K562 (cell line): ENCODE results near the gene SLC23A2. TPM values are rescaled to one million over a fixed set of nuclear protein-coding genes. Genes with fewer than 3 reads are reported as not detected.

Experiments
- ATAC-seq: fragments of 200-7000 bp; cut with Tn5 transposase; 3 replicates; pipeline ENCODE4 v1.9.1; 2020; ENCODE audit warnings: moderate library complexity
- BruUV-seq: library from RNA; stranded (reverse); fragments of 400-500 nt; replicated peaks from 2 replicates; lab custom pipeline; 2021; lab: Mats Ljungman, UMichigan
- CTCF ChIA-PET: fragments of 300-600 bp; formaldehyde crosslinking; extraction: SDS; loops from one replicate; lab custom pipeline; 2021; ENCODE audit warnings: low intra/inter-chr PET ratio; lab: Yijun Ruan, JAX
- POLR2A ChIA-PET: fragments of 300-600, 350-650 bp; sonication (Branson Sonifier 250); formaldehyde crosslinking; extraction: SDS; loops from one replicate; lab custom pipeline; 2021; ENCODE audit warnings: antibody characterized with exemption, inconsistent platforms; lab: Yijun Ruan, JAX
- DNase-seq, 4 experiments: peaks; one replicate each; pipeline versions ENCODE4 v3.0.0 to v3.0.0-alpha.2; 2011 to 2018; ENCODE audit warnings: low spot score in 3 of 4, mixed read lengths in 3 of 4; ENCODE audit errors: extremely low read depth in 1 of 4
- FAIRE-seq: peaks from 2 replicates; lab custom pipeline; 2011; peaks lifted over from hg19 to GRCh38; lab: Jason Lieb, UNC
- H2AFZ ChIP-seq: 2 replicates; pipeline ENCODE4 v1.6.0; 2011; ENCODE audit warnings: low read depth, low read length, control low read depth, inconsistent platforms
- H3K27ac ChIP-seq: fragments of 200-600 bp; 3 replicates; pipeline ENCODE4 v1.8.0; 2011; ENCODE audit warnings: low read depth, mild to moderate bottlenecking, control low read depth, inconsistent platforms, low read length, moderate library complexity, mixed read lengths; ENCODE audit errors: extremely low read depth
- H3K27me3 ChIP-seq, 2 experiments: fragments of 300-600 bp in 1 of 2; 2 replicates in 1 of 2; 3 replicates in 1 of 2; pipeline versions ENCODE4 v1.6.0 to v1.8.0; 2011; ENCODE audit warnings: inconsistent platforms in 2 of 2, low read length in 2 of 2, mild to moderate bottlenecking in 1 of 2, mixed read lengths in 1 of 2, moderate library complexity in 1 of 2; ENCODE audit not compliant: control insufficient read depth in 2 of 2, insufficient read depth in 2 of 2
- H3K36me3 ChIP-seq: fragments of 300-600 bp; 3 replicates; pipeline ENCODE4 v1.8.0; 2011; ENCODE audit warnings: mild to moderate bottlenecking, low read length, inconsistent platforms; ENCODE audit not compliant: control insufficient read depth, insufficient read depth
- H3K4me1 ChIP-seq, 2 experiments: fragments of 200-600 bp in 1 of 2; replicated peaks in 1 of 2; 2 replicates in 1 of 2; 3 replicates in 1 of 2; pipeline versions ENCODE4 v1.5.1 to v1.8.0; 2011; ENCODE audit warnings: inconsistent platforms in 2 of 2, low read length in 2 of 2, mild to moderate bottlenecking in 1 of 2, mixed read lengths in 1 of 2, moderate library complexity in 1 of 2; ENCODE audit not compliant: control insufficient read depth in 2 of 2, insufficient read depth in 2 of 2
- H3K4me2 ChIP-seq: 2 replicates; pipeline ENCODE4 v1.6.1; 2011; ENCODE audit warnings: low read length, control low read depth, inconsistent platforms, mixed read lengths; ENCODE audit not compliant: insufficient read depth
- H3K4me3 ChIP-seq: fragments of 200-600 bp; sonication (generic), shearing (Covaris generic); 2 replicates; pipeline ENCODE4 v1.5.1; 2016; ENCODE audit warnings: control low read depth, inconsistent platforms
- H3K79me2 ChIP-seq: fragments of 200-600 bp; 3 replicates; pipeline ENCODE4 v1.8.0; 2011; ENCODE audit warnings: low read length, inconsistent platforms; ENCODE audit not compliant: control insufficient read depth, insufficient read depth
- H3K9ac ChIP-seq, 2 experiments: 2 replicates each; pipeline versions ENCODE4 v1.6.0 to v1.6.1; 2011; ENCODE audit warnings: low read depth in 2 of 2, low read length in 2 of 2, control low read depth in 1 of 2, inconsistent platforms in 1 of 2, mild to moderate bottlenecking in 1 of 2, mixed read lengths in 1 of 2; ENCODE audit not compliant: insufficient read depth in 1 of 2
- H3K9me1 ChIP-seq: one replicate; pipeline ENCODE4 v1.6.0; 2011; ENCODE audit warnings: inconsistent platforms, mild to moderate bottlenecking, low read length, moderate library complexity; ENCODE audit not compliant: control insufficient read depth, insufficient read depth
- H3K9me3 ChIP-seq: replicated peaks from 2 replicates; pipeline ENCODE4 v1.5.1; 2011; ENCODE audit warnings: low read depth, low read length, inconsistent platforms; ENCODE audit not compliant: control insufficient read depth, insufficient read depth
- H4K20me1 ChIP-seq: replicated peaks from 2 replicates; pipeline ENCODE4 v1.6.1; 2011; ENCODE audit warnings: low read length, inconsistent platforms, mixed read lengths; ENCODE audit not compliant: control insufficient read depth, insufficient read depth
- CAMTA2 ChIP-seq: fragments of 250-450 bp; sonication (Bioruptor Pico); conservative IDR thresholded peaks from 2 replicates; pipeline ENCODE4 v1.5.1; 2022
- CEBPB ChIP-seq: fragments of 450-650 bp; IDR thresholded peaks from 2 replicates; pipeline ENCODE4 v1.6.1; 2016; ENCODE audit warnings: missing genetic modification characterization, missing compliant biosample characterization
- EZH2 ChIP-seq: IDR thresholded peaks from 2 replicates; pipeline ENCODE4 v1.6.1; 2012; ENCODE audit warnings: low read depth, mild to moderate bottlenecking, inconsistent platforms, low read length, borderline replicate concordance
- HDAC2 ChIP-seq: fragments of 450-650 bp; IDR thresholded peaks from 2 replicates; pipeline ENCODE4 v1.6.1; 2016; ENCODE audit warnings: mild to moderate bottlenecking
- RFX1 ChIP-seq: fragments of 450-650 bp; IDR thresholded peaks from 2 replicates; pipeline ENCODE4 v1.6.1; 2016; ENCODE audit warnings: mild to moderate bottlenecking, moderate library complexity
- RFX5 ChIP-seq: IDR thresholded peaks from 2 replicates; pipeline ENCODE4 v1.6.1; 2011; ENCODE audit warnings: low read depth, mild to moderate bottlenecking, improper control_type of control experiment, low read length
- ZNF57 ChIP-seq: fragments of 450-650 bp; formaldehyde crosslinking; IDR thresholded peaks from 2 replicates; pipeline ENCODE4 v1.4.0; 2020; ENCODE audit warnings: mild to moderate bottlenecking, moderate library complexity
- WGBS: fragments of 100-300 bp; shearing (Covaris generic); methylation state at CpG from one replicate; pipeline ENCODE4 v1.1.6; 2016; ENCODE audit warnings: low coverage, mixed read lengths; ENCODE audit not compliant: insufficient coverage; ENCODE audit errors: missing lambda C conversion rate; 5-methylcytosine and 5-hydroxymethylcytosine counted together
- in situ Hi-C: fragments of 300-500 bp; cut with MboI; formaldehyde crosslinking; loops from 4 replicates; pipeline ENCODE4 v1.15.0; 2018; ENCODE audit warnings: inconsistent platforms, mixed read lengths
- intact Hi-C: fragments of 100-400 bp; cut with micrococcal nuclease; formaldehyde crosslinking; loops from 2 replicates; pipeline ENCODE4 v1.14.2; 2022
- polyA plus RNA-seq, 8 experiments: library from polyadenylated mRNA; depleted of rRNA in 4 of 8; stranded (reverse) in 5 of 8; unstranded in 3 of 8; fragments of >200 nt; fragmentation: Nextera tagmentation in 2 of 8; fragmentation: Illumina TruSeq in 1 of 8; extraction: Ambion mirVana in 2 of 8; extraction: Trizol in 1 of 8; gene quantifications; 2 replicates each; pipeline versions ENCODE4 v1.2.1 to v1.2.3, GENCODE V29; 2011 to 2014; ENCODE audit warnings: inconsistent platforms in 1 of 8, missing spikeins in 1 of 8
- total RNA-seq, 7 experiments: library from RNA; depleted of rRNA in 6 of 7; stranded (reverse); fragments of >200 nt in 6 of 7; fragmentation: Illumina TruSeq in 2 of 7; extraction: Trizol in 2 of 7; gene quantifications; 2 replicates each; pipeline versions ENCODE4 v1.2.1 to v1.2.3, GENCODE V29; 2011 to 2021; ENCODE audit warnings: low replicate concordance in 1 of 7
- TF ChIP-seq, protein P1 (sequence below): fragments of 250-450 bp; sonication (Bioruptor Pico); IDR thresholded peaks from 2 replicates; pipeline ENCODE4 v1.8.0; 2021; ENCODE audit warnings: borderline replicate concordance, mild to moderate bottlenecking, moderate library complexity; ENCODE audit not compliant: poor library complexity, severe bottlenecking
- TF ChIP-seq, protein P2 (sequence below): fragments of 450-650 bp; IDR thresholded peaks from 2 replicates; pipeline ENCODE4 v1.6.1; 2016; ENCODE audit warnings: low read depth
- TF ChIP-seq, protein P3 (sequence below): fragments of 450-650 bp; formaldehyde crosslinking; IDR thresholded peaks from 2 replicates; pipeline ENCODE4 v1.4.0; 2020; ENCODE audit warnings: mild to moderate bottlenecking

Gene SLC23A2
- total and polyA plus RNA-seq, 9 of the 15 experiments (the other 6 are each of a cell fraction or from before 2014, with no cell fraction given) = 0.39 to 6.7 (median 3.2) TPM

DNA sequence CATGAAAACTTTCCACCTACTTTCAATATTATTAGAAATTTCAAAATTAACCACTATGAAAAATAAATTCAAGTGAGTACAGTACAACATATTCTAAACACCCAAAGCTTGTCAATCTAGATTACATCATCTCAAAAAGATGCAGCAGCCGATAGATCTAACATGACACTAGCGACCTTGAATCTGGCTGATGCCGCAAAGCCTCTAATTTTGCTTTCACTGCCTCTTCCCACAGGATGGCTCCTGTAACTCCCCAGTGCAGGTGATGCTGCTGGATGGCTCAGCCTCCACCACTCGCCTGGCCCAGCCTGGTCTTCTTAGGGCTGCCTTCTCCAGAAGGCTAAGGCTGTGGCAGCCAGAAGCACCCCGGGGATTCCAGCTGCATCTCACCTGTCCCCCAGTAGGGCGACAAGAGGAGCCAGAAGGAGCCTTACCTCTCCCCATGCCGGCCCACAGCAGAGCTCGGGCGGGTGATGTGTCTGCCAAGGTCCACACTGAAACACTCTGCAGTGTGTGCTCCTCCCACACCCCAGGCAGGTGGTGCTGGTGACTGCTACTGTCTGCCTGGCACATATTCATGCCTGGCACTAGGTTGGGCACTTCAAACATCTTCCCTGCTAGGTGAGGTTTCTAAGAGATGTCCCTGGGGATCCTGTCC lies 82.1 kb downstream of the SLC23A2 start:
- Histone ChIP-seq H4K20me1 (0 out of 2 replicates have a peak, but pooled peaks cover 2% of the 10 kb centered on the region), H2AFZ (no peak overlapping the region), H3K79me2 (no peaks in the 10 kb centered on the region), H3K4me2 (no peak overlapping the region), H3K27ac (no peak overlapping the region), H3K9me1 (no peaks in the 10 kb centered on the region), H3K4me1 (no peaks in the 10 kb centered on the region), H3K27me3 (no peaks in the 10 kb centered on the region), H3K4me3 (no peak overlapping the region), H3K9ac (no peak overlapping the region), H3K36me3 (no peaks in the 10 kb centered on the region), H3K9me3 (no peaks in the 10 kb centered on the region)
- intact Hi-C loops = no loop called here
- DNase-seq = no peak
- in situ Hi-C loops = no loop called here
- FAIRE-seq = no peak
- BruUV-seq = no TSS peak
- TF ChIP-seq HDAC2 (no peak), RFX1 (no peak), EZH2 (no peak), ZNF57 (no peak), CAMTA2 (no peak), CEBPB (no peak), RFX5 (no peak)
- TF ChIP-seq, protein P1, sequence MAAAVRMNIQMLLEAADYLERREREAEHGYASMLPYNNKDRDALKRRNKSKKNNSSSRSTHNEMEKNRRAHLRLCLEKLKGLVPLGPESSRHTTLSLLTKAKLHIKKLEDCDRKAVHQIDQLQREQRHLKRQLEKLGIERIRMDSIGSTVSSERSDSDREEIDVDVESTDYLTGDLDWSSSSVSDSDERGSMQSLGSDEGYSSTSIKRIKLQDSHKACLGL (CRISPR knock-in tag) = no peak
- TF ChIP-seq, protein P2, sequence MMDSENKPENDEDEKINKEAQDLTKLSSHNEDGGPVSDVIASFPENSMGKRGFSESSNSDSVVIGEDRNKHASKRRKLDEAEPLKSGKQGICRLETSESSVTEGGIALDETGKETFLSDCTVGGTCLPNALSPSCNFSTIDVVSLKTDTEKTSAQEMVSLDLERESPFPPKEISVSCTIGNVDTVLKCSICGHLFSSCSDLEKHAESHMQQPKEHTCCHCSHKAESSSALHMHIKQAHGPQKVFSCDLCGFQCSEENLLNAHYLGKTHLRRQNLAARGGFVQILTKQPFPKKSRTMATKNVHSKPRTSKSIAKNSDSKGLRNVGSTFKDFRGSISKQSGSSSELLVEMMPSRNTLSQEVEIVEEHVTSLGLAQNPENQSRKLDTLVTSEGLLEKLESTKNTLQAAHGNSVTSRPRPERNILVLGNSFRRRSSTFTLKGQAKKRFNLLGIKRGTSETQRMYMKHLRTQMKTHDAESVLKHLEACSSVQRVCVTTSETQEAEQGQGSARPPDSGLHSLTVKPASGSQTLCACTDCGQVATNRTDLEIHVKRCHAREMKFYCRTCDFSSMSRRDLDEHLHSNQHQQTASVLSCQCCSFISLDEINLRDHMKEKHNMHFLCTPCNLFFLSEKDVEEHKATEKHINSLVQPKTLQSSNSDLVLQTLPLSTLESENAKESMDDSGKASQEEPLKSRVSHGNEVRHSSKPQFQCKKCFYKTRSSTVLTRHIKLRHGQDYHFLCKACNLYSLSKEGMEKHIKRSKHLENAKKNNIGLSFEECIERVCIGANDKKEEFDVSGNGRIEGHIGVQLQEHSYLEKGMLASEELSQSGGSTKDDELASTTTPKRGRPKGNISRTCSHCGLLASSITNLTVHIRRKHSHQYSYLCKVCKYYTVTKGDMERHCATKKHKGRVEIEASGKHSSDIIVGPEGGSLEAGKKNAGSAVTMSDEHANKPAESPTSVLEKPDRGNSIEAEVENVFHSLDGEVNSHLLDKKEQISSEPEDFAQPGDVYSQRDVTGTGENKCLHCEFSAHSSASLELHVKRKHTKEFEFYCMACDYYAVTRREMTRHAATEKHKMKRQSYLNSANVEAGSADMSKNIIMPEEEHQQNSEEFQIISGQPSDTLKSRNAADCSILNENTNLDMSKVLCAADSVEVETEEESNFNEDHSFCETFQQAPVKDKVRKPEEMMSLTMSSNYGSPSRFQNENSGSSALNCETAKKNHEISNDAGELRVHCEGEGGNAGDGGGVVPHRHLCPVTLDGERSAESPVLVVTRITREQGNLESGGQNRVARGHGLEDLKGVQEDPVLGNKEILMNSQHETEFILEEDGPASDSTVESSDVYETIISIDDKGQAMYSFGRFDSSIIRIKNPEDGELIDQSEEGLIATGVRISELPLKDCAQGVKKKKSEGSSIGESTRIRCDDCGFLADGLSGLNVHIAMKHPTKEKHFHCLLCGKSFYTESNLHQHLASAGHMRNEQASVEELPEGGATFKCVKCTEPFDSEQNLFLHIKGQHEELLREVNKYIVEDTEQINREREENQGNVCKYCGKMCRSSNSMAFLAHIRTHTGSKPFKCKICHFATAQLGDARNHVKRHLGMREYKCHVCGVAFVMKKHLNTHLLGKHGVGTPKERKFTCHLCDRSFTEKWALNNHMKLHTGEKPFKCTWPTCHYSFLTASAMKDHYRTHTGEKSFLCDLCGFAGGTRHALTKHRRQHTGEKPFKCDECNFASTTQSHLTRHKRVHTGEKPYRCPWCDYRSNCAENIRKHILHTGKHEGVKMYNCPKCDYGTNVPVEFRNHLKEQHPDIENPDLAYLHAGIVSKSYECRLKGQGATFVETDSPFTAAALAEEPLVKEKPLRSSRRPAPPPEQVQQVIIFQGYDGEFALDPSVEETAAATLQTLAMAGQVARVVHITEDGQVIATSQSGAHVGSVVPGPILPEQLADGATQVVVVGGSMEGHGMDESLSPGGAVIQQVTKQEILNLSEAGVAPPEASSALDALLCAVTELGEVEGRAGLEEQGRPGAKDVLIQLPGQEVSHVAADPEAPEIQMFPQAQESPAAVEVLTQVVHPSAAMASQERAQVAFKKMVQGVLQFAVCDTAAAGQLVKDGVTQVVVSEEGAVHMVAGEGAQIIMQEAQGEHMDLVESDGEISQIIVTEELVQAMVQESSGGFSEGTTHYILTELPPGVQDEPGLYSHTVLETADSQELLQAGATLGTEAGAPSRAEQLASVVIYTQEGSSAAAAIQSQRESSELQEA = no peak
- TF ChIP-seq, protein P3, sequence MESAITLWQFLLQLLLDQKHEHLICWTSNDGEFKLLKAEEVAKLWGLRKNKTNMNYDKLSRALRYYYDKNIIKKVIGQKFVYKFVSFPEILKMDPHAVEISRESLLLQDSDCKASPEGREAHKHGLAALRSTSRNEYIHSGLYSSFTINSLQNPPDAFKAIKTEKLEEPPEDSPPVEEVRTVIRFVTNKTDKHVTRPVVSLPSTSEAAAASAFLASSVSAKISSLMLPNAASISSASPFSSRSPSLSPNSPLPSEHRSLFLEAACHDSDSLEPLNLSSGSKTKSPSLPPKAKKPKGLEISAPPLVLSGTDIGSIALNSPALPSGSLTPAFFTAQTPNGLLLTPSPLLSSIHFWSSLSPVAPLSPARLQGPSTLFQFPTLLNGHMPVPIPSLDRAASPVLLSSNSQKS (CRISPR knock-in tag) = no peak
- ChIA-PET CTCF (no interaction called here), POLR2A (no interaction called here)
- no peak for ATAC-seq
- 35% methylated on average over 9 of the region's 9 CpGs for WGBS
